CD8-positive, alpha-beta memory T cell (primary cell): ENCODE data around the gene AAGAB. TPM values are rescaled to one million over a fixed set of nuclear protein-coding genes. Genes with fewer than 3 reads are reported as not detected.

Experiments
- CTCF ChIA-PET: fragments of 350-600 bp; sonication (Branson Sonifier 250); formaldehyde crosslinking; loops from one replicate; lab custom pipeline; 2021; ENCODE audit warnings: antibody characterized with exemption; lab: Charles Lee
- POLR2A ChIA-PET: fragments of 350-600 bp; sonication (Branson Sonifier 250); formaldehyde crosslinking; loops from one replicate; lab custom pipeline; 2021; ENCODE audit warnings: antibody characterized with exemption; lab: Charles Lee
- DNase-seq, 5 donors: peaks; one replicate each; pipeline versions ENCODE4 v3.0.0 to v3.0.0-alpha.2; 2020 to 2022; ENCODE audit warnings: mixed read lengths in 1 of 5
- H3K27ac ChIP-seq: one replicate; pipeline ENCODE4 v1.7.0; 2013; ENCODE audit warnings: low read depth, mild to moderate bottlenecking, low read length, moderate library complexity
- H3K27me3 ChIP-seq: 2 replicates; pipeline ENCODE4 v1.7.0; 2013; ENCODE audit warnings: low read length, mild to moderate bottlenecking; ENCODE audit not compliant: insufficient read depth, poor library complexity, severe bottlenecking
- H3K36me3 ChIP-seq: 2 replicates; pipeline ENCODE4 v1.7.0; 2013; ENCODE audit warnings: mild to moderate bottlenecking, low read length, moderate library complexity; ENCODE audit not compliant: insufficient read depth
- H3K4me1 ChIP-seq: 2 replicates; pipeline ENCODE4 v1.7.0; 2013; ENCODE audit warnings: mild to moderate bottlenecking, low read length, moderate library complexity; ENCODE audit not compliant: insufficient read depth
- H3K4me3 ChIP-seq: 2 replicates; pipeline ENCODE4 v1.7.0; 2013; ENCODE audit warnings: mild to moderate bottlenecking, low read length
- H3K9me3 ChIP-seq: 2 replicates; pipeline ENCODE4 v1.7.0; 2013; ENCODE audit warnings: mild to moderate bottlenecking, low read length
- H3K27ac Mint-ChIP-seq, 8 donors: one replicate each; pipeline ENCODE4 v1.8.0; 2020 to 2021; ENCODE audit warnings: mixed read lengths in 8 of 8, mild to moderate bottlenecking in 6 of 8, inconsistent platforms in 3 of 8, moderate library complexity in 3 of 8
- H3K27me3 Mint-ChIP-seq, 2 donors: one replicate each; pipeline ENCODE4 v1.8.0; 2020 to 2021; ENCODE audit warnings: mixed read lengths in 2 of 2, mild to moderate bottlenecking in 1 of 2, moderate library complexity in 1 of 2
- H3K36me3 Mint-ChIP-seq, 3 donors: one replicate each; pipeline ENCODE4 v1.8.0; 2020 to 2021; ENCODE audit warnings: mixed read lengths in 3 of 3, inconsistent platforms in 1 of 3, mild to moderate bottlenecking in 1 of 3
- H3K4me1 Mint-ChIP-seq, 3 donors: one replicate each; pipeline ENCODE4 v1.8.0; 2020 to 2021; ENCODE audit warnings: mixed read lengths in 3 of 3, inconsistent platforms in 1 of 3, mild to moderate bottlenecking in 1 of 3
- H3K4me3 Mint-ChIP-seq, 7 donors: one replicate each; pipeline ENCODE4 v1.8.0; 2020 to 2021; ENCODE audit warnings: mixed read lengths in 7 of 7, mild to moderate bottlenecking in 6 of 7, moderate library complexity in 4 of 7, inconsistent platforms in 2 of 7
- H3K9me3 Mint-ChIP-seq, 5 donors: one replicate each; pipeline ENCODE4 v1.8.0; 2020 to 2022; ENCODE audit warnings: mixed read lengths in 5 of 5, mild to moderate bottlenecking in 3 of 5, moderate library complexity in 2 of 5, inconsistent platforms in 1 of 5
- polyA plus RNA-seq: library from polyadenylated mRNA; unstranded; fragments of 300-500 nt; fragmentation: Illumina TruSeq; gene quantifications from one replicate; pipeline ENCODE4 v1.2.3, GENCODE V29; 2021
- total RNA-seq, 2 experiments: library from RNA; stranded (reverse); gene quantifications; one replicate each; pipeline ENCODE4 v1.2.3, GENCODE V29; 2021

AAGAB gene
- total and polyA plus RNA-seq, 3 experiments from 2014 or later = 53.9 to 76.1 (median 66.6) TPM

DNA sequence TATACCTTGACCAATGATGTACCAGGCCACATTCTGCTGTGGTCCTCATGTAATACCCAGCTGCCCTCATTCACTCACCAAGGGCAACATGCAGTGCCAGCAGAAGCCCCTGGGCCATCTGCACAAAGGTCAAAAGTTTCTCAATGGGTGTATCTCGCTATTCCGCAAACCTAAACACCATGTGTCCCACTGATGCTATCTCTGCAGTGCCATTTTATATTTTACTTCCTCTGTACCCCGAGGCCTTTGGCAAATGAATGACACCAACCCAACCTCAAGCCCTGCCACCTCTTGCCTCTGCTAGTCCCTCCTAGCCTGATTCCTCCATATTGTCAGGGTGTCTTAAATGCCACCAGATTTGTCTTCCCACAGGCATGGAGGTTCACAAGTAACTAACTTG is 59.2 kb downstream of the AAGAB start:
- ChIA-PET POLR2A (no interaction called here), CTCF (no interaction called here)
- Mint-ChIP-seq H3K27me3 (peaks cover 0 to 4% of the 10 kb centered on the region in 2 donors), H3K36me3 (peaks cover 0 to 55% (median 9%) of the 10 kb centered on the region in 3 donors), H3K27ac (peak overlapping the region; percentile 22 to 90 (median 56)), H3K4me3 (no peak overlapping the region), H3K4me1 (peaks cover 12 to 15% (median 13%) of the 10 kb centered on the region in 3 donors), H3K9me3 (no peaks in the 10 kb centered on the region)
- H3K27me3 ChIP-seq = no peaks in the 10 kb centered on the region
- no peak for DNase-seq
- peaks cover 5% of the 10 kb centered on the region for H3K4me1 ChIP-seq
- no peaks in the 10 kb centered on the region for H3K9me3 ChIP-seq
- H3K36me3 ChIP-seq = peaks cover 6% of the 10 kb centered on the region
- no peak overlapping the region for H3K4me3 ChIP-seq
- no peak overlapping the region for H3K27ac ChIP-seq

DNA sequence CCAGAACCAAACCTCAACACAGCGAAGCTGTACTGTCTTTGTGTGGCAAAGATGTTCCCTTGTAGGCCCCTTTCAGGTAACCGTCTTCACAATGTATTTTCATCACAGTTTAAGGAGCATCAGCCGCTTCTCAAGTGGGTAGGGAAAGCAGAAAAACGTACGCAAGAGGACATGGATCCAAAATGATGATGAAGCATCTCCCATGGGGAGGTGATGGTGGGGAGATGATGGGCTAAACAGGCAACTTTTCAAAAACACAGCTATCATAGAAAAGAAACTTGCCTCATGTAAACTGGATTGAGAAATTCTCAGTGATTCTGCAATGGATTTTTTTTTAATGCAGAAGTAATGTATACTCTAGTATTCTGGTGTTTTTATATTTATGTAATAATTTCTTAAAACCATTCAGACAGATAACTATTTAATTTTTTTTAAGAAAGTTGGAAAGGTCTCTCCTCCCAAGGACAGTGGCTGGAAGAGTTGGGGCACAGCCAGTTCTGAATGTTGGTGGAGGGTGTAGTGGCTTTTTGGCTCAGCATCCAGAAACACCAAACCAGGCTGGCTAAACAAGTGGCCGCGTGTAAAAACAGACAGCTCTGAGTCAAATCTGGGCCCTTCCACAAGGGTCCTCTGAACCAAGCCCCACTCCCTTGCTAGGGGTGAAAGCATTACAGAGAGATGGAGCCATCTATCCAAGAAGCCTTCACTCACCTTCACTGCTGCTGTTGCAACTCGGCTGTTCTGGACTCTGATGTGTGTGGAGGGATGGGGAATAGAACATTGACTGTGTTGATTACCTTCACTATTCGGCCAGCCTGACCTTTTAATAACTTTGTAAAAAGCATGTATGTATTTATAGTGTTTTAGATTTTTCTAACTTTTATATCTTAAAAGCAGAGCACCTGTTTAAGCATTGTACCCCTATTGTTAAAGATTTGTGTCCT is 60.0 kb downstream of the AAGAB start:
- H3K9me3 ChIP-seq = no peaks in the 10 kb centered on the region
- H3K4me1 ChIP-seq = peaks cover 5% of the 10 kb centered on the region
- H3K27ac ChIP-seq = no peak overlapping the region
- POLR2A ChIA-PET = no interaction called here
- no peaks in the 10 kb centered on the region for H3K27me3 ChIP-seq
- peaks cover 0 to 7% of the 10 kb centered on the region in 2 donors for H3K27me3 Mint-ChIP-seq
- no peak overlapping the region for H3K4me3 Mint-ChIP-seq
- H3K27ac Mint-ChIP-seq = peak overlapping the region in 7 of 8 donors; percentile 10 to 91 (median 70)
- H3K4me3 ChIP-seq = no peak overlapping the region
- DNase-seq = no peak
- H3K36me3 Mint-ChIP-seq = peaks cover 0 to 59% (median 11%) of the 10 kb centered on the region in 3 donors
- no peaks in the 10 kb centered on the region for H3K9me3 Mint-ChIP-seq
- peaks cover 8 to 15% (median 10%) of the 10 kb centered on the region in 3 donors for H3K4me1 Mint-ChIP-seq
- CTCF ChIA-PET = no interaction called here
- H3K36me3 ChIP-seq = peaks cover 10% of the 10 kb centered on the region

DNA sequence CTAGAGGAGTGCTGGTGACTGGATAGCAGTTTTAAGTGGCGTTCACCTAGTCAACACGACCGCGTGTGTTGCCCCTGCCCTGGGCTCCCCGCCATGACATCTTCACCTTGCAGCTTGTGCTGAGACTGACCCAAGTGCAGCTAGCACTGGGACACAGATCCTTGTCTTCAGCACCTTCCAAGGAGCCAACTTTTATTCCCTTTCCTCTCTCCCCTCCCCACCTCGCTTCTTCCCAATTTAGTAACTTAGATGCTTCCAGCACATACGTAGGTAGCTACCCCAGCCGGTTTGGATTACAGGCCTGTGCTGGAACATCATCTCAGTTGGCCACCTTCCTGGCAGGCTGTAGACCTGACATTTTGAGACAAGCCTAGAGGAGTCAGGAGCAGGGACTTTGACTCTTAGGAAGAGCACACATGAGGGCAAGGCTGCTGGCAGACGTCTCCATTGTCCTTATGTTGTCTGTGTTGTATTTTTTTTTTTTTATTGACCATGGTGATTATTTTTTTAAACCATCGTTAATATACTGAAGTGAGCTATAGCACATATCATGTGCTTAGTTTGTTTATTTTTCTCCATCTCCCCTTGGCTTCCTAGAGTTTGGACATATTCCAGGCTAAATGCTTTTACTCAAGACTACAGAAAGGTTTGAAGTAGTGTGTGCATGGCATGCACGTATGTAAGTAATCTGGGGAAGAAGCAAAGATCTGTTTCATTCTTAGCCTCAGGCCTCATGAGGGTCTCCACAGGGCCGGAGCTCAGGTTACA is 61.1 kb downstream of the AAGAB start:
- no peaks in the 10 kb centered on the region for H3K9me3 ChIP-seq
- peaks cover 1% of the 10 kb centered on the region for H3K4me1 ChIP-seq
- H3K9me3 Mint-ChIP-seq = no peaks in the 10 kb centered on the region
- H3K27me3 Mint-ChIP-seq = peaks cover 0 to 7% of the 10 kb centered on the region in 2 donors
- peaks cover 0 to 68% (median 16%) of the 10 kb centered on the region in 3 donors for H3K36me3 Mint-ChIP-seq
- H3K4me1 Mint-ChIP-seq = peaks cover 5 to 13% (median 9%) of the 10 kb centered on the region in 3 donors
- peak overlapping the region in 5 of 8 donors; percentile 48 to 91 (median 53) for H3K27ac Mint-ChIP-seq
- DNase-seq = no peak
- H3K4me3 Mint-ChIP-seq = no peak overlapping the region
- H3K36me3 ChIP-seq = peaks cover 20% of the 10 kb centered on the region
- ChIA-PET POLR2A (no interaction called here), CTCF (no interaction called here)
- H3K4me3 ChIP-seq = no peak overlapping the region
- no peaks in the 10 kb centered on the region for H3K27me3 ChIP-seq
- no peak overlapping the region for H3K27ac ChIP-seq

DNA sequence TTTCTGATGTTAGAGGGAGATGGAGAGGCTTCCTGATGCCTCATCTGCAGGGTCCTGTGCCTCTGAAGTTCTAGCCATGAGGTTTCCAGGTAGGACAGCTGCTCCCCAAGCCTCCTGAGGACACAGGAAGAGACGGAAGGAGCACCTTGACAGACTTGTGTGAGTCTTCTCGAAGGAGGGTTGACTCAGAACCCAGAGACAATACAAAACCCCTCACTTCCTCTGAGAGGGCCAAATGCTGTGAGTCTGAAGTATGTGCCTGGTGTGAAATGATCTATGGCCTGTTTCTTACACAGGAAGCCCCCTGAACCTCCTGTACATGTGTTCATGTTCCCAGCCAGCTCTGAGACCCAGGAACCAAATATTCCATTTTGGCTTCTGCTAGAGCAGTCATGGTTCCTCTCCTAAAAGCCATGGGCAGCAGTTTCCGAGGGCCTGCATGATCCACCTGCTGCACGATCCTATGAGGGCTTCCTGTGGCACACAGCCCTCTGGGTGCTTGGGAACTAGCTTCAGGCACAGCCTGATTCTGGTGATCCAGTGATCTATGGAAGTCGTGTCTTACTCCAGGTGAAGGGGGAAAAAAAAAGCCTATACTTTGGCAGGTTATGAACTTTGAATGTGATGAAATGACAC is 62.2 kb downstream of the AAGAB start:
- peaks cover 0 to 79% (median 17%) of the 10 kb centered on the region in 3 donors for H3K36me3 Mint-ChIP-seq

DNA sequence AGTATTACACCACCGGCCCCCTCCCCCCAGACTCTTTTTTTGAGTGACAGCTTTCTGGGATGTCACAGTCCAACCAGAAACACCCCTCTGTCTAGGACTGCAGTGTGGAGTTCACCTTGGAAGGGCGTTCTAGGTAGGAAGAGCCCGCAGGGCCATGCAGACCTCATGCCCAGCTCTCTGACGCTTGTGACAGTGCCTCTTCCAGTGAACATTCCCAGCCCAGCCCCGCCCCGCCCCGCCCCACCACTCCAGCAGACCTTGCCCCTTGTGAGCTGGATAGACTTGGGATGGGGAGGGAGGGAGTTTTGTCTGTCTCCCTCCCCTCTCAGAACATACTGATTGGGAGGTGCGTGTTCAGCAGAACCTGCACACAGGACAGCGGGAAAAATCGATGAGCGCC is 63.6 kb downstream of the AAGAB start:
- CTCF ChIA-PET = no interaction called here
- DNase-seq = no peak
- H3K27me3 Mint-ChIP-seq = peaks cover 0 to 5% of the 10 kb centered on the region in 2 donors
- peaks cover 3 to 8% (median 4%) of the 10 kb centered on the region in 3 donors for H3K4me1 Mint-ChIP-seq
- no peaks in the 10 kb centered on the region for H3K27me3 ChIP-seq
- H3K9me3 Mint-ChIP-seq = no peaks in the 10 kb centered on the region
- H3K36me3 Mint-ChIP-seq = peaks cover 0 to 94% (median 18%) of the 10 kb centered on the region in 3 donors
- H3K9me3 ChIP-seq = no peaks in the 10 kb centered on the region
- no peaks in the 10 kb centered on the region for H3K4me1 ChIP-seq
- no peak overlapping the region for H3K4me3 Mint-ChIP-seq
- H3K36me3 ChIP-seq = peaks cover 20% of the 10 kb centered on the region
- H3K27ac Mint-ChIP-seq = peak overlapping the region in 1 of 8 donors; percentile 81
- POLR2A ChIA-PET = interaction anchor here (0.6 kb wide), 1 partner anchor 124 kb away, joined by 3 read pairs; no protein-coding TSS in a partner anchor
- H3K4me3 ChIP-seq = no peak overlapping the region
- no peak overlapping the region for H3K27ac ChIP-seq

More for the DNA sequence above, 62.2 kb downstream of the AAGAB start:
- DNase-seq = no peak
- Histone ChIP-seq H3K4me3 (no peak overlapping the region), H3K9me3 (no peaks in the 10 kb centered on the region), H3K27ac (no peak overlapping the region), H3K36me3 (peaks cover 20% of the 10 kb centered on the region), H3K4me1 (no peaks in the 10 kb centered on the region), H3K27me3 (no peaks in the 10 kb centered on the region)
- ChIA-PET CTCF (no interaction called here), POLR2A (no interaction called here)
- H3K4me3 Mint-ChIP-seq = no peak overlapping the region
- H3K27me3 Mint-ChIP-seq = peaks cover 0 to 3% of the 10 kb centered on the region in 2 donors
- H3K4me1 Mint-ChIP-seq = peaks cover 0 to 6% (median 3%) of the 10 kb centered on the region in 3 donors
- H3K27ac Mint-ChIP-seq = peak overlapping the region; percentile 14 to 92 (median 76)
- H3K9me3 Mint-ChIP-seq = no peaks in the 10 kb centered on the region

DNA sequence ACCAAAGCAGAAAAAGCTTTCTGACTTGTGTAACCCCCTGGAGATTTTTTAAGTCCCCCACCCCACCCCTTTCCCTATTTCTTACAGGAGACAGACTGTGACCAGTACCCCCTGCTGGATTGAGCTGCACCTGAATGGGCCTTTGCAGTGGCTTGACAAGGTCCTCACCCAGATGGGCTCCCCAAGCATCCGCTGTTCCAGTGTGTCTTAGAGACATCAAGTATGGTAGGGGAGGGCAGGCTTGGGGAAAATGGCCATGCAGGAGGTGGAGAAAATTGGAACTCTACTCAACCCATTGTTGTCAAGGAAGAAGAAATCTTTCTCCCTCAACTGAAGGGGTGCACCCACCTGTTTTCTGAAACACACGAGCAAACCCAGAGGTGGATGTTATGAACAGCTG is 64.1 kb downstream of the AAGAB start:
- CTCF ChIA-PET = no interaction called here
- peaks cover 20% of the 10 kb centered on the region for H3K36me3 ChIP-seq
- H3K36me3 Mint-ChIP-seq = peaks cover 0 to 95% (median 18%) of the 10 kb centered on the region in 3 donors

DNA sequence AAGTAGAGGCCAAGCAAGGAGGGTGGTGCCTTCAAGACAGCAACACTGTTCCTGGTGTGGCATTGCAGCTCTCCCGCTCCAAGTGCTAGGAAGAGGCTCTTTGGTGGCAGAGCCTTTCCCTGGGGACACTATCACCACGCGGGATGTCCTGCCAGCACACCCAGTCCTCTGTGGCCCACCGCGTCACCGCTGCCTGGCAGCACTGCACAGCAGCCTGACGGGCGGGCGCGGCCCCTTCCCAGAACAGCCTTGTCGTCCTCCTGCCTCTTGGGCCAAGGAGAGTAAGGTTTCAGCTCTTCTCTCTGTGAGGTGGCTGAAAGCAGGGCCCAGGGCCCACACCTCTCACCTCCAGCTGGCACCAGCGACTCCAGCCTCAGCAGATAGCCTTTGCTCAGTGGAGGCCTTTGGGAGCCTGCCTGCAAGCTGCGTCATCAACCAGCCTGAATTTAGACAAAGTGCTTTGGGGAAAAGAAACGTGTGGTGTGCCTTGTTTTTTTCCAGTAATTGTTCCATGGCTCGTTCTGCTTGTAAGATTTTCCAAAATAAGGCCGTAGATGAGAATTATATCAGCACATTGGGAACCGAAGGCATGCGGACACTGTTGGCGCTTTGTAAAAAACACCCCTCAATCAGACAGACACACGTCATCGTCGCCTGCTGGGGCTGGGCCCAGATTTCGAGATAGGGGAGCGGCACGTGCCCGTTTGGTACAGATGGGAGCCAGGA is 65.0 kb downstream of the AAGAB start:
- ChIA-PET POLR2A (interaction anchor here (0.5 kb wide), 1 partner anchor 107 kb away, joined by 6 read pairs; no protein-coding TSS in a partner anchor), CTCF (no interaction called here)
- H3K27me3 ChIP-seq = no peaks in the 10 kb centered on the region
- H3K4me3 Mint-ChIP-seq = peak overlapping the region in 1 of 7 donors; percentile 68
- peaks cover 0 to 96% (median 18%) of the 10 kb centered on the region in 3 donors for H3K36me3 Mint-ChIP-seq
- H3K4me1 ChIP-seq = no peaks in the 10 kb centered on the region
- no peak overlapping the region for H3K27ac ChIP-seq
- H3K27me3 Mint-ChIP-seq = peaks cover 0 to 8% of the 10 kb centered on the region in 2 donors
- H3K9me3 ChIP-seq = no peaks in the 10 kb centered on the region
- no peaks in the 10 kb centered on the region for H3K9me3 Mint-ChIP-seq
- H3K4me3 ChIP-seq = no peak overlapping the region
- peaks cover 13 to 16% (median 14%) of the 10 kb centered on the region in 3 donors for H3K4me1 Mint-ChIP-seq
- H3K27ac Mint-ChIP-seq = peak overlapping the region in 7 of 8 donors; percentile 22 to 66 (median 55)
- DNase-seq = no peak
- peaks cover 27% of the 10 kb centered on the region for H3K36me3 ChIP-seq

More for the DNA sequence above, 64.1 kb downstream of the AAGAB start:
- peaks cover 7 to 12% (median 8%) of the 10 kb centered on the region in 3 donors for H3K4me1 Mint-ChIP-seq
- peak overlapping the region in 3 of 8 donors; percentile 22 to 54 (median 50) for H3K27ac Mint-ChIP-seq
- Histone ChIP-seq H3K9me3 (no peaks in the 10 kb centered on the region), H3K4me1 (no peaks in the 10 kb centered on the region), H3K27me3 (no peaks in the 10 kb centered on the region), H3K27ac (no peak overlapping the region), H3K4me3 (no peak overlapping the region)
- POLR2A ChIA-PET = interaction anchor here (0.6 kb wide), 1 partner anchor 123 kb away, joined by 3 read pairs; no protein-coding TSS in a partner anchor
- no peaks in the 10 kb centered on the region for H3K9me3 Mint-ChIP-seq
- no peak overlapping the region for H3K4me3 Mint-ChIP-seq
- DNase-seq = no peak
- peaks cover 0 to 7% of the 10 kb centered on the region in 2 donors for H3K27me3 Mint-ChIP-seq
